GM19468 (cell line): ENCODE results near the gene PTCH1.

ENCODE experiments used
- ATAC-seq: cut with Tn5 transposase; IDR thresholded peaks from one replicate; pipeline ENCODE4 v1.9.1; 2021; ENCODE audit warnings: mild to moderate bottlenecking, moderate library complexity, moderate number of reproducible peaks; ENCODE audit not compliant: unreplicated experiment; ENCODE audit errors: extremely low read depth

PTCH1 gene

DNA sequence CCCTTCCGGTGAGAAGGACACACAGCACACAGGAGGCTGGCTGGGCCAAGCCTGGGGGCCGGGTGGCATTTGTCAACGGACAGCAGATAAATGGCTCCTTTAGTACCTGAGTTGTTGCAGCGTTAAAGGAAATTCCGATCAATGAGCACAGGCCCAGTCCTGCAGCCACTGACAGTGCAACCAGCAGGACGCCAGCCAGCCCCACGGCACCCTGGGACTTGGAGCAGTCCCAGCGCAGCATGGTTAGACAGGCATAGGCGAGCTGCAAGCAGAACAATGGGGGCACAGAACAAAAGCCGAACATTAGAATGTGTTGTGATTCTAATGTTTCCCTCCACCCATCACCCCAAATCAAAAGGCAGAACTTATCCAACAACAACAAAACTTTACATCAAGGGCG, 39.3 kb downstream of the PTCH1 start:
- no peak for ATAC-seq

DNA sequence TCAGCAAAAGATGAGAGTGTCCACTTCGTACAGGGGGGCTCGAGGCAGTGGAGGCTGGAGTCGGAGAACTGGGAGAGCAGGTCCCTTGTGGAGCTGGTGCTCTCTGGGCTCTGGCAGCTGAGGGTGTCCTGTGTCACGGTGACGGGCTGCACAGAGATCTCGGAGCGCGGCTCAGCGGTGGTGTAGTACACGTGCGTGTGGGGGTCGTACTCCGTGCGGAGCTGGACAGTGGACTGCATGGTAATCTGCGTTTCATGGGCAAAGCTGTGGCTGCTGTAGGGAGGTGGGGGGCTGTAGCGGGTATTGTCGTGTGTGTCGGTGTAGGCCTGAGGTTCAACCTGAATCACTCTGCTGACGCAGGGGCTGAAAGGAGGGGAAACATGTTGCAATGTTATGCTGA, 48.0 kb downstream of the PTCH1 start:
- no peak for ATAC-seq

DNA sequence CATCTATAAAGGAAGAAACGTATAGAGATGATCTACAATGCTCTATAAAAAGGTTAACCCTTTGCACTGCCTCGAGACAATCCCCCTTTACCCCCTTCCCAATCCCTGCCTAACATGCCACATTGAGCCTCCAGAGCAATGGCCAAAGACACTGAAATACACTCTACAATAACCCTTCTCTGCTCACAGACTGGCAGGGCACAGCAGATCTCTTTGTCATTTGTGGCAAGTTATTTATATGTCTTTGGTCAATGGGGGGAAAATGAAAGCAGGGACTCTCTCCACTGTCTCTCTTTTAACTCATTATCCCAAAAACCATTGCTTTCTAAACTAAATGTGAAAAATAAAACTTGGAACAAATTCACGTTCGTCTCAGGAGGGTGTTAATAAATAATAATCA, 51.7 kb downstream of the PTCH1 start:
- no peak for ATAC-seq

DNA sequence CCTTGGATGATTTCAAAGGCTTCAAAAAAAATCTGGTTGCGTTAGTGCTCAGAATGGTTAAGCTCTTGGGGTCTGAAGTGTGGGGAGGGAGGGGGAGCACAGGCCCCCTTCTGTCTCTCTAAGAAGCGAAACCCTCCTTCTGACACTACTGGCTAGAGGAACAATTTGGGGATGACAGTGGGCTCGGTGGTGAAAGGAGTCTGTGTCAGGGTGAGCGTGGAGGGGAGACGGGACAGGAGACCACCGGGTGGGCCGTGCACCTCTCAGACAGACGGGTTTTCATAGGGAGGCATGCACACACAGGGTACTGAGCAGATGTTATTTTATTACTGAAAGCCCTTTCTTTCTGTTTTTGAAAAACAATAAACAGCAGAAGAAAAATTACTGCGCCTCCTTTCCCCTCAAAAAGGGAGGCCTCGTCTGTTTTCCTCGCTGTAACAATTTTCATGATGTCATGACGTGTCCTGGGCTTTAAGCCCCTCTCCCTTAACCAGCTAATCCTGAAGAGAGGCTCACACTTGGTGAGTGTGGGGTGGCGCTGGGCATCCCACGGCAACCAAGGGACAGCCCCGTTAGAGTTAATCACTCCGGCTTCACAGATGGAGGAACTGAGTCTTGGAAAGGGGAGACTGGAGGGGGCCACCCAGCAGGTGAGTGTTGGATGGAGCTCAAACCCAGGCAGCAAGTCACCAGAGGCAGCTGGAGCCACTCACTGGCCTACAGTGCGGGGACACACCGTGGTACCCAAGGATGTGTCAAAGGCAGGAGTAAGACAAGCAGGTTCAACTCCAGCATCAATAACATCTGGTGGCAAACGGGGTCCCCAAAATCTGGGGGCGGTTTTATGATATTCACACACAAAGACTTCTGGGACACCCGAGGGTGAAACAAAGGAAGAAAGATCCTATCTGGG, 53.4 kb downstream of the PTCH1 start:
- no peak for ATAC-seq

DNA sequence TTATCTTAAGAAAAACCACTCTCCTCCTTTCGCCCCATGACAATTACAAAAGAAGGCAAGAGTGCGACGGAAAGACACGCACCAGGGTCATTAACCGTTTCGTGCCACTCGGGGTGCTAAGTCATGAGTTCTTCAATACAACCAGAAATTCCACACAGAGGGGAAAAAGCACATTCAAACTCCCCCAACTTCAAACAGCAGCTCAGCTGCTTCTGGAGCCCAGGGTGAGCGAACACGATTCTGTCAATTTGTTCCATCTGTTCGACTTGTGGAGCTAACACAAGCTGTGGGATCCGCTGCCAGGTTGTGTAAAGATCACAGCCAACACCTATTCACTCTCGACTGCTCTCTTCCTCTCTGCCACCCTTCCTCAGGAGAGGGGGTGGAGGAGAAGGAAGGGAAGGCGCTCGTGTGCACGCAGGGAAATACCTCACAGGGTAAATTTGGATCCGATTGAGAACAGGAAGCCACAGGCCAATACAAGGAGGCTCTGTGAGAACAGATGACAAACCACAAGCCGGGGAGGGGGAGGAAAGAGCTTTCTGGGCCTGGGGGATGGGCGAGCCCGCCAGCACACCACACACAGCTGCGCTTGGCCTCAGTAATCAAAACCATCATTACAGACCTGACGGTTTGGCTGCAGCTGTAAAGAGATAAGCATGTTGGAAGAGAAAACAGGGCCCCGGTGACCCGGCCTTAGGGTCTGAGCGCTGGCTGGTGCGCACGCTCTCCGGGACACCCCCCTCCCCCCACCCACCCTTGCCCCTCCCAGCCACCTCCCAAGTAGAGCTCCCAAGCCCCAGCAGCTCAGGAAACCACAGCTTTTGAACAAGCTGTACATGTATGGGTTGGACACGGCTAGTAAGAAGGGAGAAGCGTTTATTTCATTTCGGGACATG, 54.3 kb downstream of the PTCH1 start:
- peak; percentile 89 for ATAC-seq

DNA sequence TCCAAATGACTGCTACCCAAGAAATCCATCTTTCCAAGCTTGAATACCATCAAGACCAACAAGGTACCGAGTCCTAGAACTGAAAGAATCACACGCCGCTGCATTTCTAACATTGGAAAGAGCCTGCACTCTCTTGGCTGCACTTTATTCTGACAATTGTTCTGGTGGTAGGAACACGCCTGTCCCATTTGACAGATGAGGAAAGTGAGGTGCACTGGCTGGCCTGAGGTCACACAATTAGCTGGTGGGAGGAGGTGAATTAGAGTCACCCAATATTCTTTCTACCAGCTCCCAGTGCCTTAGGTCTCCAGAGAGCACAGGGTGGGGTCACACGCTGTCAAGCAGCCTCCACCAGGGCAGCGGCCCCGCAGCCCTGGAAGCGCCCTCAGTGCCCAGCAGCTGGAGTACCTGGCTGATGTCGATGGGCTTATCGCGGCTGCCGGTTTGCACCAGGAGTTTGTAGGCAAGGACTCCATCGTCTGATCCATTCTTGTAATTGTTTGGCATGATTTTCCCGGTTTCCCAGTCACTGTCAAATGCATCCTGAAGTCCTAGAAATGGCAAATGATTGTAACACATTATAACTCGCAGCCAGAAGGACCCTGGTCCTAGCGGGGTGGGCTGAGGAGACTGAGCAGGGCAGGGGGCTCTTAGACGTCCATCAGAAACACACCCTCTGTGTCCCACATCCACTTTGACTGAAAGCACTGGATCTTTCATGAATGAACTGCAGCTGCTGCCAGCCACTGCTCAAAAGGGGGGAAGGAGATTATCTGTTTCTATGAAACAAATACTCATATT, 55.1 kb downstream of the PTCH1 start:
- ATAC-seq = no peak

DNA sequence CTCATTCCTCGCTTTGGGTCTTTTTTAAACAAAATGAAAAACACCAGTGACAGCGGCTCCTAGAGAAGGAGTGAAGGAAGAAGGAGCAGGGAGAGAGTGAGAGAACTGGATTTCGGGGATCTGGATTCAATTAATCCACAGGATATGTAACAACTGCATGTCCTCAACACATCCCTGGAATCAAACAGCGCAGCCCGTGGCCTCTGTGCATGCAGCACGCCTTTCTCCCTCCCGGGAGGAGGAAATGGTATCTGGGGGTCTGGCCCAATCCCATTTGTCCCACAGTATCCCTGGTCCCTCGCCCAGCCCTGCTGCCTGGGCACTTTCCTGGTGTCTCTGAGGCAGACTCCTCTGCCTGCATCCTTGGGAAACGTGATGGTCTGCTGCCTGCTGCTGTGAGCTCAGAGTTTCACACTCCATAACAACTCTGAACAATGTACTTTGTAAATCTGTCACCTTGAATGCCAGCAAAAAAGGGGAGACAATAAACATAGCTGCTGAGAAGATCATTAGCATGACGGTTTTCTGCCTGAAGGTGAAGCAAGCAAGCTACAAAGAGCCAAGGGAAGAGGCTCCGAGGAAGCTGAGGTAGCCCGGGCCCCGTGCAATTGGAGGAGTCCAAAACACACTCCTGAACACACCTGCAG, 56.1 kb downstream of the PTCH1 start:
- no peak for ATAC-seq

DNA sequence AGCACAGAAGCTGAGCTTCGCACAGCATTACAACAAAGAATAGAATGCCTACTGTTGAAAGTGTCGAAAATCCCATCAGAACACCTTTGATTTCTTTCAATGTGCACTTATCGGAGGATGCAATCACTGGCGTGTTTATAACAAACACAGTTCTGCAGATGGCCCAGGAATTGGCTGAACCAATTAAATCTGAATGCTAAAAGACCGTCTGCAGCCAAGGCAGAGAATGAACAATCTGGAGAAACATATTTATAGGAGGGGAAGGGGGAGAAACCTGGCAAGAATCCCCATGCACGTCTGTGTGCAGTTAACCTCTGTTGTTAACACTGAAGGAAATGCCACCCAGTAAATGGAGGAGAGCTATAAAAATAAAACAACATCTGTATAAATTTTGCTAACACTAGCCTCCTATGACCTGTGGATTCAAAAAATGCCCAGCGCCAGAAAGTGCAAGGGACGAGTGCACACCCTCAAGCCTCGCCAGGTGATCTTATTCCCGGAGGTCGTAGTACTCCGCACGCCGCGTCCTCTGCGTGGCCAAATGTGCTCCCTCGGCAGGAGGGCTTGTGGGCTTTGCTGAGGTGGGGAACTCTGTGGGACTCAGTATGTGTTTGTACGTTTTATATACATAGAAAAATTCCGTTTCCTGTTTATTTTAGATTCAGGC, 56.8 kb downstream of the PTCH1 start:
- no peak for ATAC-seq

DNA sequence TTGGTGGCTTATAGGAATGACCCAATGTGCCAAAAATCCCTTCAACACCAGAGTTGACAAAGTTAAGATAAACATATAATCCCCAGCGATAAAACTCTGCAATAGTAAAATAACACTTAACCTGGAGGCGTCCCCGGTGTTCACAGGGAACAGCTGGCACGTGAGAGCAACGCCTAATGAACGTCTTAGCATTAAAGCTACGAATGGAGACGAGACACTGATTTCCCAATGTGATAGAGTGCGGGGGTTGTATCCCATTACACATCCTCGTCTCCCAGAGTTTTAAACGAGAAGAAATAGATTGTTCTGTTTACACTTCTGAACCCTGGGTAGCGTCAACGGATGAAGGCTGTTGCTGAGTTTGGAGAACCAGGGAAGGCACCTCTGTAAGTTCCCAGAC, 57.6 kb downstream of the PTCH1 start:
- ATAC-seq = no peak

DNA sequence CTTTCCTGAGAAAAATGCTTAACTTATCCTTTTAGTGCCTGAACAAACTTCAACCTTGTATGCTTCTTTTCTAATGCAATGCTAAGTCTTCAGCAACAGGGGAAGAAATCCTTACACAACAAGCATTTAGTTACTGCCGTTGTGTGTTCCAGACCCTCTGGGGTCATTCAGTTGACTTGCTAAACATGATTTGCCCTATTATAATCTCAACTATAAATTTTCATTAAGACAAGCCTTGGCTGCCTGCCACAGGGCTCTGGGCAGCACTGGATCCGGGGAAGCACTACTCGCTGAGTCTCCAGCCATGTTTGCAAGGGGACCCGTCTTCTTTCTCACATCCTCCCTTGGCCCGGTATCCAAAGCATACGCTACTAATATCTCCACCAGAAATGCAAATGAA, 58.1 kb downstream of the PTCH1 start:
- no peak for ATAC-seq

DNA sequence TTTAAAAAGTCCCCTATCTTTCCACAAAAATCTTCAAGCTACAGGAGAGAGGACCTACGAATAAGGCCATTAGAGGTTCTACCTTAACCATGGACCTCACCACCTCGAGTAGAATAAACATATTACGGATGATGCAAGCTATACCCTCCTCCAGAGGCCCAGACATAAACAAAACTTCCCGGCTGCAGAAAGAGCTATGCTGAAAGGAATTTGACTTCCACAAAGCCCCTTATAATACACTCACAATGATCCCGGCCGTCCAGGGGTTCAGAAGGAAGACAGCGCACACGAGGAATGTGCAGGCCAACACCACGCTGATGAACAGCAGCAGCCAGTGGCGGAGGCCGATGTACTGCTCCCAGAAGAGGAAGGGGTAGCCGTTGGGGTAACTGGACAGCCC, 59.0 kb downstream of the PTCH1 start:
- ATAC-seq = no peak

DNA sequence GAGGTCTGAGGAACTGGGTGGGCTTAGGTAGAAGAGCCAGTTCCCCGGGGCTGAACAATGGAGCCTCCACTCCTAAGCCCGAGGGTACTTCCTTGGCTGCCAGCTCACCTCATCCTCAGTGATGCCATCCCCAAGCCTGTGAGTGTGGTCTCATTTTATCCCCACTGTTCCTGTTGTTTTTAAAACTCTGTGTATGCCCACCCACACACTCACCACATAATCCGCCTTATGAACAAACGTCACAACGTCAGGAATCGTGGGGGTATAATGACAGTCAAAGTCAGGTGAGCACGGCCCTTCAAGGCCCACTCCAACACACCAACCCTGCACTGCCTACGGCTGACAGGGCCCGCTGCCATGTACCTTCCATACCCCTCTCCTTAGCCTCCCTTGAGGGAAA, 61.1 kb downstream of the PTCH1 start:
- no peak for ATAC-seq

DNA sequence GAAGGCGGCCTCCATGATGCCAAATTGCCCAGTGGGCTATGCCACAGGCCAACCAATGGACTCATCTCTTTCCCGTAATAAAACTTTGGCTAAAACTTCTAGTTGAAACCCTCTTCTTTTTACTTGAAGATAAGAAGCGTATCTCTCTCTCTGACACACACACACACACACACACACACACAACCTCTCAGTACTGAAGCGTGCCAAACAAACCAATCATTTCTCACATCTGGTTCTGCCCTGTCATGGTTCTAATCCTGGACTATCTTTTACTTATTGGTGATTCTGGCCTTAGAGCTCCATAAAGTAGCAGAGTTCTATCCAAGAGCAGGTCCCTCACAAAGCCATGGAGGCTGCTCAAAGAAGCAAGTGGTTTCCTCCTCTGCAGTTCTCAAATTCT, 64.6 kb downstream of the PTCH1 start:
- no peak for ATAC-seq

DNA sequence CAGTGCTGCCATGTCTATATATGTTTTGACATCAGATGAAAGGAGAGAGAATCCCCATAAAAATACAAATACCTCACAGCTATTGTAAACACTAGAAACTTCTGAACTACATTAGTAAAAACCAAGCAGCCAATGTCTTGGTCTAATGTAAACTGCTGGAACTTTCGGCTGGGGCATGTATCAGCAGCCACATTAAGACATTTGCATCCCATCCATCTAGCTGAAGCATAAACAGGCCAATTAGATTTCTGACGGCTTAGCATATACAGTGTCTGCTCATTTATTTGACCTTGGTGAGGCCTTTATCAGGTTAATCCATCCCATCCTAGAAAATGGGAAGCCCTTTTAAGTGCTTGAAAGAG, 65.7 kb downstream of the PTCH1 start:
- no peak for ATAC-seq

DNA sequence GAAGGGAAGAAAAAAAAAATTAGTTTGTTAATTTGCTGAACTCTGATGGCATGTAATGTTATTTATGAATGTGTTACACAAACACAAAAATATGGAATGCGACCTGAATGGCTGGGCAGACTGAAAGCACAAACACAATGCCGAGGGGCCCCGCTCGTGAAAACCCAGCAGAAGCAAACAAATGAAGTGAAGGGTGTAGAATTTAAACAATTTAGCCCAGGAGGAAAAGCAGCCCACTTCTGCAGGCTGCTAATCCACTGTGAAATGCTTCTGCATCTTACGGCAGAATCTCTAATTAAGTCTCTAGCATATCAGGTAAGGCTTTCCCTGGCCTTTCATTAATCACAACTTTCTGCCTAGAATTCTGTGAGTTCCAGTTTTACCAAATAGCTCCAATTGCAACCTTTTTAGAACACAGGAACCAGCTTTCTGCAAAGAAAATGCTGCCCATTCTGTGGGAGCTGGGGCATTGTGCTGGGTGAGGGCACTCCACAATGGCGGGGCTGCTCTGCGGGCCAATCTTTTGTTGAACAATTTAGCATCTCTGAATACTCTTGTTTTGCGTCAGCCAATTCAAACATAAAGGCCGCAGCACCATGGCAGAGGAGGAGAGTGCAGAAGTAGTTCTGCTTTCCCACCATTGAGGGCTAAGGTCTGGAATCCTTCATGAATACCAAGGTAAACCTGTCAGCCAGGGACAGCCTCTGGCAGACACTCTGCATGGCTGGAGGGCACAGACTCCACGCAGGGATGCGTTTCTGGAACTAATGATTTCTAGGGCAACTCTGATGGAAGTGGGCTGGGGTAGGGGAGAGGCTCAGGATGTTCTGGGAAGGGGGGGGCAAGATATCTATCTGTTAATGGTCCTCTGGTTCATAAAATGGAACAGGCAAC, 66.4 kb downstream of the PTCH1 start:
- no peak for ATAC-seq

DNA sequence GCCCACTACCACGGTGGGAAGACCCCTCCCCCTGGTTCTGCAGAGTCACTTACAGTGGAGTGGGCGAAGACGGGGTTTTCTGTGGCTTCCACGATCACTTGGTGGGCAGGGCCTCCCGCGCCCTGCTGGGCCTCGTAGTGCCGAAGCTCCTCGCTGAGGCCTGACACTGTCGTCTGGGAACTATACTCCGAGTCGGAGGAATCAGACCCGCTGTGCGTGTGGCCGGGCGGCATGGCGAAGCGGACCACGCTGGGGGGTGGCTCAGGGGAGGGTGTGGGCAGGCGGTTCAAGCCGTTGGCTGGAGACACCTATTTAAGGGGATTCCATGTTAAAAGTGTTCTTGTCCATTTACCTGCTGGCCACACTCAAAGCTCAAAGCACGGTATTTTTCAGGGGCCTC, 67.8 kb downstream of the PTCH1 start:
- no peak for ATAC-seq

DNA sequence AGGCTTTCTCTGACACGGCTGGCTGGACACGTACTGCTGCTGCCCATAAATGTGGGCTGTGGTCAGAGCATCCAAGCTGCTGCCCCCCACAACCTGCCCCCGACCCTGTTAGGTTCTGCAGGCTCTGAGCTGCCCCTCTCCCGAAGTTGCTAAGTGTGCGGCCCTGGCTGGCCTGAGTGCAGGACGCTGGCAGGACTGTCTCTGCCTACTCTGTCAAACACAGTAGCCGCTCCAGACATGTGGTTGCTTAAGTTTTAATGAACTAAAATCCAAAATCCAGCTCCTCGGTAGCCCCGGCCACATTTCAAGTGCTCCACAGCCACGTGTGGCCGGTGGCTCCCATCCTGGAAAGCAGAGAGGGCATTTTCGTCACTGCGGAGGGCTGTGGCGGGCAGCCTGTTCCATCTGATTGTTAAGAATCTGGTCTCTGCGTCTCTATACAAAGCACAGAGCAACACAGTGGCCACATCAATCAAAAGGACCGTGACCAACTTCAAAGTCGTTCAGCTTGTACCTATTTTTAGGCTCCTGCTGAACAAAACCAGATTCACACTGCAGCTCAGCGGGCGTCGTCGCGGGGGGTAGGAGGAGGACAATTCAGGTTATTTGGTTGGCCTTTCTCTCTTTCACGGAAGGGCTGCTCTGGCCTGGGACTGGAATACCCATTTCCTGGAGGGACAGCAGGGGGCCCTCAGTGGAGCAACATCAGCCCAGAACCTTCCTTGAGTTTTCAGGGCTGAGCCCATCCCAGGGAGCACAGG, 68.9 kb downstream of the PTCH1 start:
- no peak for ATAC-seq

DNA sequence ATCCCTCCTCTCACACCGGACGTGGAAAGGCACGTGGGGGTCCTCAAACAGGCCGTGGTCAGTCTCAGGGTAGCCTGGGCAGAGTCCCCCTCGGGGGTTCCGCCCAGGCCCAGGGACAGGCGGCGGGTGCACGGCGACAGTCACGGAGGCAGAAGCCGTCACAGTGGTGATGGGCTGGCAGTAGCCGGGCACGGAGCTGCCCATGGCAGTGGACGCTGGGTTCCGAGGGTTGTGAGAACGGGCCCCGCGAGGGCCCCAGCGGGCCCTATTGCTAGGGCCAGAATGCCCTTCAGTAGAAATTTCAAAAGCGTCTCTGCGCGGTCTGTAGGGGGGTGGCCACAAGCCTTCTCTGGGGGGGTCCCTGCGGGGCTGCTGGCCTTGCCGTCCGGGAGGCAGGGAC, 69.8 kb downstream of the PTCH1 start:
- no peak for ATAC-seq
